Measurements from ENCODE around the gene NPR2. TPM values are rescaled to one million over a fixed set of nuclear protein-coding genes. Genes with fewer than 3 reads are reported as not detected.

The NPR2 gene
- total RNA-seq, 1 experiment from 2014 or later: 12.5 TPM

DNA sequence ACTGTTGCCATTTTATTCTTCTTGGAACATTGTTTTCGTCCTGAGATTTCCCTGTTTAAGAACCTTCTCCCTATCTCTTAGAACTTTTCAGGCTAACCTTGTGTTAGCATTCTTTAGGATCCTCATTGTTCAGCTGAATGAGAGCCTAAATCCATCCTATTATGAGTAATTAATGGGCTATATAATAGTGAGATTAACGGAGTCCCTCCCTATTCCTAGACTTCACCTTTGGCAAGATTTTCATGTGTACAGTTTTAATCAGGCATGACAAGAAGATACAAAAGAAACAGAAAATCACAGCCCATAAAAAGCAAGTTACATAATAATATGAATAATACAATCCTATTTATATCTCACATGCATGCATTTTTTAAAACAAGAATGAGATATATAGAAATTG is 28.2 kb upstream of the NPR2 start:
- no peak overlapping the region for H3K4me2 ChIP-seq (ENCODE audit: insufficient read depth, insufficient read length, low read length)
- TF ChIP-seq, protein P1, sequence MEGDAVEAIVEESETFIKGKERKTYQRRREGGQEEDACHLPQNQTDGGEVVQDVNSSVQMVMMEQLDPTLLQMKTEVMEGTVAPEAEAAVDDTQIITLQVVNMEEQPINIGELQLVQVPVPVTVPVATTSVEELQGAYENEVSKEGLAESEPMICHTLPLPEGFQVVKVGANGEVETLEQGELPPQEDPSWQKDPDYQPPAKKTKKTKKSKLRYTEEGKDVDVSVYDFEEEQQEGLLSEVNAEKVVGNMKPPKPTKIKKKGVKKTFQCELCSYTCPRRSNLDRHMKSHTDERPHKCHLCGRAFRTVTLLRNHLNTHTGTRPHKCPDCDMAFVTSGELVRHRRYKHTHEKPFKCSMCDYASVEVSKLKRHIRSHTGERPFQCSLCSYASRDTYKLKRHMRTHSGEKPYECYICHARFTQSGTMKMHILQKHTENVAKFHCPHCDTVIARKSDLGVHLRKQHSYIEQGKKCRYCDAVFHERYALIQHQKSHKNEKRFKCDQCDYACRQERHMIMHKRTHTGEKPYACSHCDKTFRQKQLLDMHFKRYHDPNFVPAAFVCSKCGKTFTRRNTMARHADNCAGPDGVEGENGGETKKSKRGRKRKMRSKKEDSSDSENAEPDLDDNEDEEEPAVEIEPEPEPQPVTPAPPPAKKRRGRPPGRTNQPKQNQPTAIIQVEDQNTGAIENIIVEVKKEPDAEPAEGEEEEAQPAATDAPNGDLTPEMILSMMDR (conservative IDR thresholded peaks at IDR 0.05): no peak
- no peaks in the 10 kb centered on the region for H3K23me2 ChIP-seq (ENCODE audit: insufficient read length, low read depth, low read length, poor library complexity, severe bottlenecking)
- no peak overlapping the region for H3K4me3 Mint-ChIP-seq
- WGBS (ENCODE audit: extremely low coverage, insufficient read length, low lambda C conversion rate): no CpG with 5 or more reads among the region's 2 CpGs
- no peak overlapping the region for H4K91ac ChIP-seq (ENCODE audit: insufficient read length, low read depth, low read length)
- no peaks in the 10 kb centered on the region for H3K27me3 ChIP-seq (ENCODE audit: insufficient read depth, low read length)
- H3T11ph ChIP-seq (ENCODE audit: low read length): no peak overlapping the region
- peaks cover 0 to 7% (median 0%) of the 10 kb centered on the region in 3 experiments; a peak in 3 of 7 replicates for H3K36me3 Mint-ChIP-seq (ENCODE audit: insufficient read depth in 1 of 3, low read depth in 3 of 3)
- no peak overlapping the region for H3K14ac ChIP-seq (ENCODE audit: insufficient read depth, low read length)
- H3K27ac ChIP-seq (ENCODE audit: insufficient read length, low read depth, low read length): no peak overlapping the region
- H3K79me2 ChIP-seq (ENCODE audit: insufficient read depth, low read length): no peaks in the 10 kb centered on the region; the same call in 1 of the 2 replicates
- H2BK20ac ChIP-seq (ENCODE audit: low read depth, low read length, poor library complexity, severe bottlenecking): no peak overlapping the region
- H3K23ac ChIP-seq (ENCODE audit: insufficient read length, low read depth, low read length): no peak overlapping the region
- H3K27me3 Mint-ChIP-seq (ENCODE audit: low read depth): no peaks in the 10 kb centered on the region
- H3K4ac ChIP-seq (ENCODE audit: low read depth, low read length): no peak overlapping the region
- no peaks in the 10 kb centered on the region for H3K4me1 ChIP-seq (ENCODE audit: insufficient read depth, low read length)
- H2BK120ac ChIP-seq (ENCODE audit: low read depth, low read length, poor library complexity, severe bottlenecking): no peak overlapping the region
- no peak overlapping the region for H3K9ac ChIP-seq (ENCODE audit: extremely low read depth, insufficient read length, low read length)
- H2BK5ac ChIP-seq (ENCODE audit: insufficient read length, low read length): no peak overlapping the region
- no peaks in the 10 kb centered on the region for H3K79me1 ChIP-seq (ENCODE audit: insufficient read depth, low read depth, low read length, poor library complexity, severe bottlenecking)
- no peak overlapping the region for H4K8ac ChIP-seq (replicated peaks; ENCODE audit: insufficient read length, low read depth, low read length)
- H3K27ac Mint-ChIP-seq: no peak overlapping the region
- H2BK12ac ChIP-seq (ENCODE audit: insufficient read length, low read depth, low read length): no peak overlapping the region
- H3K18ac ChIP-seq (ENCODE audit: insufficient read length, low read depth, low read length): no peak overlapping the region
- no peaks in the 10 kb centered on the region for H3K9me3 ChIP-seq (ENCODE audit: control insufficient read depth, low read depth, low read length)
- no peak overlapping the region for H2AK5ac ChIP-seq (ENCODE audit: insufficient read length, low read length)
- no peaks in the 10 kb centered on the region for H4K20me1 ChIP-seq (ENCODE audit: control insufficient read depth, insufficient read depth, insufficient read length)
- no peak overlapping the region for H2BK15ac ChIP-seq (ENCODE audit: low read depth, low read length)
- H2AFZ ChIP-seq (ENCODE audit: low read length): no peak overlapping the region
- H3K9me3 Mint-ChIP-seq: no peaks in the 10 kb centered on the region
- no peak overlapping the region for H3K56ac ChIP-seq (ENCODE audit: insufficient read length, low read depth, low read length)
- peaks cover 27 to 30% of the 10 kb centered on the region in 2 experiments for H3K4me1 Mint-ChIP-seq
- no peak overlapping the region for H4K5ac ChIP-seq (ENCODE audit: insufficient read length, low read depth, low read length)
- no peak for DNase-seq
